GM18907 (cell line): Measurements from ENCODE around the gene SYTL3.
"Not testable (repeated sequence)": the region's sequence is repeated elsewhere in the genome, so short reads cannot be mapped to it uniquely, and the experiment has no call there.

ENCODE experiments used
- ATAC-seq: cut with Tn5 transposase; IDR thresholded peaks from one replicate; pipeline ENCODE4 v1.9.1; 2021; ENCODE audit warnings: mild to moderate bottlenecking, moderate library complexity; ENCODE audit not compliant: unreplicated experiment

The SYTL3 gene

GRCh38 chr6:158621694-158622544 is 27.9 kb upstream of the SYTL3 start:
- no peak for ATAC-seq

GRCh38 chr6:158622545-158623190 is 27.2 kb upstream of the SYTL3 start:
- ATAC-seq = no peak

DNA sequence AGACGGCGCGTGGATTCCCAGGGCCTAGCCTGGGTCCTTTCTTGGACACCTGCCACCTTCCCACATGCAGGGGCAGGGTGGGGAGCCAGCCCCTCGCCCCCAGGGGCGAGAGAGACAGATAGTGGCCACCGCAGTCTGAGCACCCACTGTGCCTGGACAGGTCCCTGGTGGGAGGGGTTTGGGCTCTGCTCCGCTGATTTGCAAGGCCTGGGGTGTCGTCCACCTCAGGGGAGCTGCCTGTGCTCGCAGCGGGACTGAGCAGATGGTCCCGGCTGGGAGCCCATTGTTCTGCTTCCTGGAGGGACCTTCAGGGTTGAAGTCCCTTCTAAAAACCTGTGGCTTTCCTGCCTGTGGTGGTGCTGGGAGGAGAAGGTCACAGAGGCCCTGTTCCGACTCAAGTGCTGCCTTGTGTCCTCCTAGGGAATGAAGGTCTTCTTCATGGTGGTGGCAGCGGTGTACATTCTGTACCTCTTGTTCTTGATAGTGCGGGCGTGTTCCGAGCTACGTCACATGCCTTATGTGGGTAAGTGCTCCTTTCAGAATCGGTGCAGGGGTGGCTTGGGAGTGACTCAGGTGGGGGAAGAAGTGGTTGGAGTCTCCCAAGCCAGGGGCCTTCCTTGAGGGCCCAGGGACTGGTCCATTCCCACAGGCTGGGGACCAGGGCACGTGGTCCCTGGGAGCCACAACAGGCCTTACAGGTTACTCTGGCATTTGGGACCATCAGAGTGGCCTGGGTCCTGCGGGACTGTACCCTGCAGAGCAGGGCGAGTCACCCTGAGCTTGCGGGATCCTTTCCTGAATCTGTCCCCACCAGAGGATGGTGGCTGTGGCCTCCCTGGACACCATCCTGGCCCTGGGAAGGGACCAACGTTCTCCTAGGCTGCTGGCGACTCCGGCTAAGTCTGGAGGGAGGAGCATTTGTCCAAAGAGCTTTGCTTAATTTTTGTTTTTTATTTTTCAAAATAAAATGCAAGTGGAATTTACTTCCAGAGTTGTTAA is 24.9 kb upstream of the SYTL3 start:
- no peak for ATAC-seq

DNA sequence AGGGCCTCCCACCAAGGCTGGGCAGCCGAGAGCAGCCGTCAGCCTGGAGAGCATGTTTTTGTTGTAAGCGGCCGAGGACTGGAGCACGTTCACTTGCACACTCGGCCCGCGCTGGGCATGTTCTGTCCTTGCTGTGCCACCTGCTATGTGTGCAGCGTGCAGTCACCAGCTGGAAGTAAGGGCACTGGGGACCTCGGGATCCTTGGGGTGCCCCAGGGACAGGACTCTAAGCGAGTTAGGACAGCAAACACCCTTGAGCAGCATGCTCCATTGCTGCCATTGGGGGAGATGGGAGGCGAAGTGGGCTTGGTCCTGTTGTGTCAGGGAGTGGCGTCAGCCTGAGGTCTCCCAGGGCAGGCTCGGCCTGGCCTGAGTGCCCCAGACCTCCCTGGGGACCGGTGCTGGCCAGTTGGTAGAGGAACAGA is 24.0 kb upstream of the SYTL3 start:
- ATAC-seq = no peak

- no peak for ATAC-seq
Observed at GRCh38 chr6:158626360-158627167, 23.3 kb upstream of the SYTL3 start.

DNA sequence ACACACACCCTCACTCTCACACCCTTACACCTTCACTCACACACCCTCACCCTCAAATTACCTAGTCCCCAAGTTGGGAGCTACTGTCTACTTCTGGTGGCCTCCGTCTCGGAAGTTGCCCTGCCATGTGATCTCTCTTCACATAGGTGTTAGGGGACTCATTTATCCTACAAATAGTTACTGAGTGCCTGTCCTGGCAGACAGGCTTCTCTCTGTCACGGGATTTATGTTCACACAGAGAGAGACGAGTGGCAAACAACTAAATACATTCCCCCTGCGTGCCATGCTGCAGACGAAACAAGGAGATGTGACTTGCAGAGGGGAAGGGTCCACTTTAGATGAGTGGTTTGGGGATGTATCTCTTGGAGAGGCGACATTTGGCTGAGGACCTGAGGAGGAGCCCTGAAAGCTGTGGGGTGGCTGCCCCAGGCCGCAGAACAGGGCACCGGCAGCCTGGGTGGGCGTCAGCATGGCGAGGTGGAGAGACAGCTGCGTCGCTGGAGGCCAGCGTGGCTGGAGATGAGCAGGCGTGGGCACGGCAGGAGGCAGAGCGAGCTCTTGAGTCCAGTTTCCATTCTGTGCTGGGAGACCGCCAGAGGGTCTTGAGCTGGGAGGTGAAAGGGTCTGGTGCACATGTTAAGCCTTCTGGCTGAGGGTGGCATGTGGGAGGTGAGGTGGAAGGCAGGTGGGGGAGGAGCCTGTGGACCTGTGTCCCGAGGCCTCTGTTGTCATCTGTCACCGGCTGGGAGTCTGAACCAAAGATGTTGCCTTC is 22.5 kb upstream of the SYTL3 start:
- no peak for ATAC-seq

GRCh38 chr6:158627940-158628211 is 22.0 kb upstream of the SYTL3 start:
- no peak for ATAC-seq

- ATAC-seq = no peak
Observed at GRCh38 chr6:158628542-158628941, 21.3 kb upstream of the SYTL3 start.

DNA sequence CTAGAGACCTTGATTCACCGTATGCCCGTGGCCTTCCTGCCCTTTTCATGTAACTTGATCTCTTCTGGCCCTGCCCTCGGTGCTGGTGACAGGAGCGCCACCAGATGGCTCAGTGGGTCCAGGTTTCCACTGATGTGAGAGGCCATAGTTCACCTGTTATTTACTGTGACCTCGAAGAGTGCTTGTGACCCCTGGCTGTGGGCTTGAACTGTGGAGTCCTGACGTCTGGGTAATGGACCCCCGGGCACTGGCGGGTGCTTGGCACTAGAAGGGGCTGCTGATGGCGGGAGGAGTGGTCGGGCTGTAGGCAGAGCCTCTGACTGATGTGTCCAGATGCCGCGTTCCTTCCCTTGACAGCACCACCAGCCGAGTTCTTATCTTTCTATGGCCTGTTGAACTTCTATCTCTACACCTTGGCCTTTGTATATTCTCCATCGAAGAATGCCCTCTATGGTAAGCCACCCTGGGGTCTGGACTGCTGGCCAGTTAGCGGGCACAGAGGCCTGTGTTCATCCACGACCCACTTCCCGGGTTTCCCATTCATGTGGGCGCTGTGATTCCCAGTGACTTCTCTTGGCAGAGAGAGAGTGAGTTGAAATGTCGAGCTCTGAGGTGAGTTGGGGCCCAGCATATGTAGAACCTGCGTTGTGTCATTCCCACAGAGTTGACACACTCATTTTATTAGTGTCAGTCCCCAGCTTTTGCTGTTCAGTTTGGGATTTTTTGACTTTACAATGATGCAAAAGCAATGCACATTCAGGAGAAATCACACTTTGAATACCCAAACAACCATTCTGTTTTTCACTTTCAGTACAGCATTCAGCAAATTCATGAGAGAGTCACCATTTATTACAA is 20.3 kb upstream of the SYTL3 start:
- ATAC-seq = no peak

GRCh38 chr6:158630938-158631616 is 18.8 kb upstream of the SYTL3 start:
- ATAC-seq = no peak

GRCh38 chr6:158631678-158632537 is 17.9 kb upstream of the SYTL3 start:
- no peak for ATAC-seq

DNA sequence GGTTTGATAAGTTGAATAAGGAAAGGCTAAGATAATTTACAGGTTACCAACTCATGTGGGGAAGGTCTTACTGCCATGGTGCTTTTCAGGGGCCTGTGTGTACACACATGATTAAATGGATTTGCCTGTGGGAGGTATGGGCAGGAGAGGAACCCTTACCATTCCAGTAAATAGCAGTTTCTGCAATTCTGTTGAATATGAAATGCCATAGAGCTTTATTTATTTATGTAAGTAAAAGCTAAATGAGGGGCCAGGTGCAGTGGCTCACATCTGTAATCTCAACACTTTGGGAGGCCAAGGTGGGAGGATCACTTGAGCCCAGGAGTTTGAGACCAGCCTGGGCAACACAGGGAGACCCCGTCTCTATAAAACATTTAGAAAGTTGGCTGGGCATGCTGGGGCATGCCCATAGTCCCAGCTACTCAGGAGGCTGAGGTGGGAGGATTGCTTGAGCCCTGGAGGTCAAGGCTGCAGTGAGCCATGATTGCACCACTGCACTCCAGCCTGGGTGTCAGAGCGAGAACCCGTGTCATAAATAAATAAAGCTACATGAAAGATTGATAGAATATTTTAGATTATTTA is 17.2 kb upstream of the SYTL3 start:
- not testable (repeated sequence) for ATAC-seq

- no peak for ATAC-seq
Observed at GRCh38 chr6:158633127-158633526, 16.7 kb upstream of the SYTL3 start.

DNA sequence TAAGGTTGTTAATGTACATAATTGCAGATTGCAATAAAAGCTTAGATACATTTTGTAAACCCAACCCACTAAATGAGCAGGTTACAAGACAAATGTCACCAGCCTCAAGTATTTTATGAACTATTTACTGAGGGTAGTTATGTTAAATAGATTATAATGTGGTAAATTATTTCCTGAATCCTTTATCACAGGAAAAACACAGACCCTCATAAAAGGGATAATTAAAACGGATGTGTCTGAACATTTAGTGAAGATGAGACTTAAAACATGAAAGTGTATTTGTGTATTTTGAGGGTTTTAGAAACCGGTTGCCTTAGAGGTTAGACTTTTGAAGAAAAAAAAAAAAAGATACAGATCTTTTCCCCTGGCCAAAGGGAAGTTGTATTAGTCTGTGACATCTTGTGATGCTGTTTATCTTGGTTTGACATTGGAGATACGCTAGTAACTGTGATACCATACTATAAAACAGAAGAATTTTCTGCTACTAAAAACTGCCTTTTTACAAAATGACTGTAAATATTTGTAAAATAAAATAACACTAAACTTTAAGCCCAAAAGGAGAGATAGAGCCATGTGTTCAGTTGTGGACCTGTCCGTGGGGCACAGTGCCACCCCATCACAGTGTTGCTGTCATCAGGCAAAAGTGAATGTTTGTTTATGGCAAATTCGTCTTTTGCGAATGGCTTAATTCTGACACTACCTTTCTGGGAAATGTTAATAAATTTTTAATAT is 15.0 kb upstream of the SYTL3 start:
- ATAC-seq = no peak

GRCh38 chr6:158635427-158636073 is 14.3 kb upstream of the SYTL3 start:
- no peak for ATAC-seq

DNA sequence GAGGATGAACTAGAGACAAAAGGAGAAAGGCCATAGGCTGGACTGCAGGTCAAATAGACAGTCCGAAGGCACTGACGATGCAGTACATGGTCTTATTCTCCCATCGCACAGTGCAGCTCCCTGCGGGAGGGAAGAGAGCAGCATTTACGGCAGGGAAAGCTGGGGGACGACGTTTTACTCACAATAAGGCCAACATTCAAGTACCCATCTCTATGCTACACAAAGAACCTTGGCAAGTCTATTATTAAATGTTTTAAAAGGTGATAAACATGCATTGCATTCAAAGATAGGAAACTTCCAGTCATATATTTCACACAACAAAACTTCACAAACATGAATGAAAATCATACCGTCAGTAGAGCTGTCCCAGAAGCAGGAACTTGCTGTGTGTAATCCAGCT is 13.1 kb upstream of the SYTL3 start:
- ATAC-seq = no peak
